Bronchial epithelial cell (primary cell): ENCODE measurements around the gene CD82. TPM values are rescaled to one million over a fixed set of nuclear protein-coding genes. Genes with fewer than 3 reads are reported as not detected.

ENCODE experiments used
- DNase-seq: peaks from one replicate; pipeline ENCODE4 v3.0.0-alpha.2; 2010; ENCODE audit warnings: low read depth
- FAIRE-seq: peaks from 2 replicates; lab custom pipeline; 2011; peaks lifted over from hg19 to GRCh38; lab: Jason Lieb, UNC
- H3K27me3 ChIP-seq: 2 replicates; pipeline ENCODE4 v1.5.1; 2011; ENCODE audit warnings: low read length; ENCODE audit not compliant: control insufficient read depth, insufficient read depth
- H3K36me3 ChIP-seq: 2 replicates; pipeline ENCODE4 v1.5.1; 2011; ENCODE audit warnings: low read length; ENCODE audit not compliant: control insufficient read depth, insufficient read depth
- H3K4me3 ChIP-seq: 2 replicates; pipeline ENCODE4 v1.5.1; 2011; ENCODE audit warnings: mild to moderate bottlenecking, low read depth, low read length, control low read depth
- total RNA-seq: library from RNA; depleted of rRNA; stranded (reverse); fragments of >200 nt; gene quantifications from 2 replicates; pipeline ENCODE4 v1.2.1, GENCODE V29; 2014
- TF ChIP-seq, protein P1 (sequence below): IDR thresholded peaks from 2 replicates; pipeline ENCODE4 v1.5.1; 2011; ENCODE audit warnings: mild to moderate bottlenecking, moderate library complexity, low read length, control low read depth, inconsistent platforms; ENCODE audit not compliant: insufficient read depth, severe bottlenecking

Gene CD82
- total RNA-seq, 1 donor from 2014 or later: 48.7 TPM

DNA sequence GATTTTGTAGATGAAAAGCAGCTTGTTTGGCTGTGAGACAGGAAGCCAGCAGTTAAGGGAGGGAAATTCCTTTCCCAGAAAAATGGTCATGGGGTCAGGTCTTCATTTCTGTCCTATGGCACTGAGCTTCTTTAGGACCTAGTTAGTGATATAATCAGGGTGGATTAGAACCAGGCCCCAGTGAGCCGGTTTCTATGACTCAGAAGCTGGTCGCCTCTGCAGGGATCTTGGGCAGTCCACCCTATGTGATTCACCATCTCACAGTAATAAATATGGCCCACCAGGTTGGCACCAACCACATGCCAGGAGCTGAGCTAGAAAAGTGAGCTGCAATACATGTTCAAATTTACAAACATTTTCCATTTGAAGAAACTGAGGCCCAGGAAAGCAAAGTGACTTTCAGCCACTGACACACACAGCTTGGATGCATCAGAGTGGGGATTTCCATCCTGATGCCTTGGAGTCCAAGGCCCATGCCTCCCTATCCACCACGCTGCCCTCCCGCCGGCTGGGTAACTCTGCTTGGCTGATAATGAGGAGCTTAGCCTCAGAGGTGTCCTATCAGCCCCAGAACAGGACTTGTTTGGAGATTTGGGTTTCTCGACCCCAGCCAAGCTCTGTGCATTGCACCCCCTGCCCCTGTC, 42.0 kb downstream of the CD82 start:
- Histone ChIP-seq H3K36me3 (peaks cover 32% of the 10 kb centered on the region), H3K4me3 (no peak overlapping the region), H3K27me3 (no peaks in the 10 kb centered on the region)
- FAIRE-seq (no peak), DNase-seq (peak; percentile 40)
- TF ChIP-seq, protein P1, sequence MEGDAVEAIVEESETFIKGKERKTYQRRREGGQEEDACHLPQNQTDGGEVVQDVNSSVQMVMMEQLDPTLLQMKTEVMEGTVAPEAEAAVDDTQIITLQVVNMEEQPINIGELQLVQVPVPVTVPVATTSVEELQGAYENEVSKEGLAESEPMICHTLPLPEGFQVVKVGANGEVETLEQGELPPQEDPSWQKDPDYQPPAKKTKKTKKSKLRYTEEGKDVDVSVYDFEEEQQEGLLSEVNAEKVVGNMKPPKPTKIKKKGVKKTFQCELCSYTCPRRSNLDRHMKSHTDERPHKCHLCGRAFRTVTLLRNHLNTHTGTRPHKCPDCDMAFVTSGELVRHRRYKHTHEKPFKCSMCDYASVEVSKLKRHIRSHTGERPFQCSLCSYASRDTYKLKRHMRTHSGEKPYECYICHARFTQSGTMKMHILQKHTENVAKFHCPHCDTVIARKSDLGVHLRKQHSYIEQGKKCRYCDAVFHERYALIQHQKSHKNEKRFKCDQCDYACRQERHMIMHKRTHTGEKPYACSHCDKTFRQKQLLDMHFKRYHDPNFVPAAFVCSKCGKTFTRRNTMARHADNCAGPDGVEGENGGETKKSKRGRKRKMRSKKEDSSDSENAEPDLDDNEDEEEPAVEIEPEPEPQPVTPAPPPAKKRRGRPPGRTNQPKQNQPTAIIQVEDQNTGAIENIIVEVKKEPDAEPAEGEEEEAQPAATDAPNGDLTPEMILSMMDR: no peak

GRCh38 chr11:44607987-44608386, 42.5 kb downstream of the CD82 start:
- FAIRE-seq: peak; percentile 13
- peaks cover 32% of the 10 kb centered on the region for H3K36me3 ChIP-seq
- no peak overlapping the region for H3K4me3 ChIP-seq
- no peak for DNase-seq
- H3K27me3 ChIP-seq: no peaks in the 10 kb centered on the region
- TF ChIP-seq, protein P1: no peak

- Histone ChIP-seq H3K36me3 (peaks cover 32% of the 10 kb centered on the region), H3K27me3 (no peaks in the 10 kb centered on the region), H3K4me3 (no peak overlapping the region)
- FAIRE-seq (no peak), DNase-seq (no peak)
- TF ChIP-seq, protein P1: no peak
These were observed 43.2 kb downstream of the CD82 start for GRCh38 chr11:44608651-44608990.

GRCh38 chr11:44608991-44609782, 43.7 kb downstream of the CD82 start:
- TF ChIP-seq, protein P1: no peak

DNA sequence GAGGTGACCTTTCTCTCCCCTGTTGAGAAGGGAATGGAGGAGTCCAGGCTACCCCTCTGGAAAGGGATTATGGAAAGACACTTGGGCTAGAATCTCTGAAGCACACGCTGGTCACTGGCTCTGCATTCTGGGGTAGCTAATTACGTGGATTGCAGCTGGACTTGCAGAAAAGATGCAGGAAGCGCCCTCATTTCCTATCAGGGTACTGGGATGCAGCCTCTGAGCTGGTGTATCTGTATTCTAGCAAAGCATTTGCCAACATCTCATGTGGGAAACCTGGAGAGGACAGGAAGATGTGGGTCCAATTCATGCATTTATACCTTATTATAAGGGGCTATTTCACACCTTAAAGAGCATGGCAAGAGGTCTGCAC, 44.3 kb downstream of the CD82 start:
- H3K4me3 ChIP-seq: no peak overlapping the region
- no peaks in the 10 kb centered on the region for H3K27me3 ChIP-seq
- no peak for FAIRE-seq
- H3K36me3 ChIP-seq: peaks cover 31% of the 10 kb centered on the region
- no peak for DNase-seq
- TF ChIP-seq, protein P1: no peak

More at GRCh38 chr11:44608991-44609782, 43.7 kb downstream of the CD82 start:
- peaks cover 32% of the 10 kb centered on the region for H3K36me3 ChIP-seq
- no peak for DNase-seq
- peak; percentile 50 for FAIRE-seq
- no peaks in the 10 kb centered on the region for H3K27me3 ChIP-seq
- no peak overlapping the region for H3K4me3 ChIP-seq
